Medulla oblongata (tissue), 1 donor: ENCODE results near the gene BCAS2.
"Not testable (repeated sequence)": the region's sequence is repeated elsewhere in the genome, so short reads cannot be mapped to it uniquely, and the experiment has no call there.

Experiments used
- DNase-seq: peaks from one replicate; pipeline ENCODE4 v3.0.0-alpha.2; 2015; ENCODE audit errors: extremely low spot score

The BCAS2 gene

DNA sequence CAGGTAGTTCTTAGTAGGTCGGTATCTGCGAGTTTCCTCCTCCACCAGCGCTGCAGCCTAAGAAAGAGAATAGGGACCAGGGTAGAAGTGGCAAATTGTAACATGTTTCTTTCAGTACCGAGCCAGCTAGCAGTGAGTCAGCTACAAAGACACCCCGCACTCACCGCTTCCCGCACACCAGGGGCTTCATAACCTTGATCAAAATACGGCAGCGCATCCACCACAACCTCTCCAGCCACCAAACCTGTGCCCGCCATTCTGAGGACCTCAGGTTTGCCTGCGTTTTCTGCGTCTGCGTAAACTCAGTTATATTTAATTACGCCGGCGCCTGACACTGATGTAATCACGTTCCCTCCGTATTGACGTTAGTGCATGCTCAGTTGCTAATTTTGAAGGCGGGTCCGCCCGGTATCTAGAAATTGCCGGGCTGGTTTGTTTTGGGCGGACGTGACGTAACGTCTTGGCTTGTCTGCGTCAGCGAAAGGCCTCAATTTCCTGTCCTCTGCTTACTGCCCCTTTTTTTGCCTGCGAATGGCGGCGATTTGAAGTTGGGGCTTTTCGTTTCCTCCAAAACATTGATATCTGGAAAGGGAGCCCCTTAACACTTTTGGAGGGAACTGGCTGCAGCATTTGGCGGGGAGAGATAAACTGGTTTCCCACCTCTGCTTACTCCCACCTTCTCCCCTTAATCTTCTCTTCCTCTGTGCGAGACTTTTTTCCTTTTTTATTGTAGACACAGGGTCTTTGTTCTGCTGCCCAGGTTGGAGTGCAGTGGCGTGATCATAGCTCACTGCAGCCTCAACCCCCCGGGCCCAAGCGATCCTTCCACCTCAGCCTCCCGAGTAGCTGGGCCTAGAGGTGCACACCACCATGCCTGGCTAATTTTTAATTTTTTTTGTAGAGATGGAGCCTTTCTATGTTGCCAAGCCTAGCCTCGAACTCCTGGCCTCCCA lies at the start of gene BCAS2:
BCAS2 (minus strand) TSS at position 281 of the 953 bp plus-strand sequence; CDS start at position 257, 24 bp downstream.
- DNase-seq, result peak; percentile 99

DNA sequence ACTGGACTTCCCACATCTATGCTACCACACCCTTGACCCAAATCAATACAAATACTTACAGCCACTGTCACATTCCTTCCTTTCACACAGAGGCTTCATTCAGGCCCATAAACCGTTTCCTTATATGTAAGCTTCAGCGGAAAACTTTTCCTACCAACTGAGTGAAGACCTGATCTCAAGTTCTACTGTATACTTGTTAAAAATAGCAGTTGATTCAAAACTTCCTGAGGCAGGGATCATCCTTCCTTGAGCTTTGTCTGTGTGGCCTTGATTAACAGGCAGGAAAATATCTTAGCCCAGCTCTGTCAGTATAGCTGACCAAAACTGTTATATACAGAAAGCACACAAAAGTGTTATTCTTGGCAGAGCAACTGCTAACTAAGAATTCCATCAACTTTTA lies 45.7 kb upstream of the BCAS2 start:
- no peak for DNase-seq

DNA sequence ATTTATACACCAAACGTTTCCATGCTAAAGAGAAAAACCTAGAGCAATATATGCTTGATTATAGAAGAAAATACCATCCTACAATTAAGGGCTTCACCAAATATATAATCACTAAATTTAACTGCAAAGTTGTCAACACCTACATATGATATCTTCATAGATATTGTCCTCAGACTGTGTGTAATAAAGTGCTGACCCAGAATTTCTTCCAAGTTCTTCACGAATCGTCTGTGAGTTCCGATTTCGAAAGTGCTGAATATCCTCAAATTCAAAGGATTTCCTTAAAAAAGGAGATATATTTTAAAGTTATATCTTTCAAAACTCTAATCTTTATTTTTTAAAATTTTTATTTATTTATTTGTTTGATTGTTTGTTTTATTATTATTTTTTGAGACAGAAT lies 41.9 kb upstream of the BCAS2 start:
- no peak for DNase-seq

DNA sequence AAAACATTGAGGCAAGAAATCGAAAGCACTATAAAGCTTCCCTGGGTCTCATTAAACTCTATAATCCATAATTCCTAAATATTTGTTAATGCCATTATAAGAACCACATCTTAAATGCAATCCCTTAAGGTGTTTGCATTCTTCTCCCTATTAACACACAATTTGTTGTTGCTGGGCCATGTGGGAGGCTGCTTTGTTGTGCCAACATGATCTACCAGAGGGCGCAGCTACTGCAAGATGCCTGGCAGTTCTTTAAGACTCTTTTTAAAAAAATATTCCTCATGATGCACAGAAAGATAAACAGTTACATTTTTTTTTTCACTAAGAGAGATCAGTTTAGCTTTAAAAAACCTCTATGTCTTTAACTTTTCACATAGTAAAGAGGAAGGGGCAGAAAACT lies 39.0 kb upstream of the BCAS2 start:
- DNase-seq, result no peak

DNA sequence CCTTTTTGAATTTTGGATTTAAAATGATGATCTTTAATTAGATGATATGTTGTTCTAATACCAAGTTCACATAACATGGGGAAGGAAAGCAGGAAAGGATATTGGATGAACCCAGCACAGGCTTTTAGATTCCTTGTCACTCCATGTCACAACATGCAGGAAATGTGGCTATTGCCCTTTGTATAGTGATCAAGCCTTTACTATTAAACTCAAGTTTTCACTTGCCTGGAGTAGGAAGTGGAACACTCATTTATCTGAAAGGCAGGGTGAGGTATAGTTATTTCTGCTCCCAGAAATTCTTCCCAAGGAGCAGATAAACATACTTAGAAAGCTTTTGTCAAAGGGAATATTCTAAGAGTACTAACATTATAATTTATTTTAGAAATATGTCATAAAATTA lies 37.2 kb upstream of the BCAS2 start:
- DNase-seq, result no peak

DNA sequence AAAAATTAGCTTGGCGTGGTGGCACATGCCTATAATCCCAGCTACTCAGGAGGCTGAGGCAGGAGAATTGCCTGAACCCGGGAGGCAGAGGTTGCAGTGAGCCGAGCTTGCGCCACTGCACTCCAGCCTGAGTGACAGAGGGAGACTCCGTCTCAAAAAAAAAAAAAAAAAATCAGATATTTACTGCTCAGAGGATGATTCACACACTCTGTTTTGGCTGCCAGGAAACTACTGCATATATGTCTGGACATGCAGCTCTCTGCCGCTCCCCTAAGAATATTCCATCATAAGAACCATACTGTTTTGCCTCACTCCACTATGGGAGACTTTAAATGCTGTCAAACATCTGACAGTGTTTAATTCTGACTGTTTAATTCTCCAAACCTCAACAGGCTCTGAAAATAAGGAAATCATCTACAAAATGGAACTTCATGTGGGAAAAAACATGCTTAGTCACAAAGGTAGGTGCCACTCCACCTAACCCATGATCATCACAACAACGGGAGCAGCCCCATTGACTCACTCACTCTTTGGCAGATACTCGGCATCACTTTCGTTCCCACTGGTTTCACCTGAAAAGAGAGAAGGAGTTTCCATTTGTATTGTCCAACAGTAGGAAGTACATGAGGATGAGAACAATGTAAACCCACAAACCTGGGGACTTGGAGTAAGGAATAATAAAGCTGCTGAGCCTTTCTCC lies 29.3 kb upstream of the BCAS2 start:
- no peak for DNase-seq

DNA sequence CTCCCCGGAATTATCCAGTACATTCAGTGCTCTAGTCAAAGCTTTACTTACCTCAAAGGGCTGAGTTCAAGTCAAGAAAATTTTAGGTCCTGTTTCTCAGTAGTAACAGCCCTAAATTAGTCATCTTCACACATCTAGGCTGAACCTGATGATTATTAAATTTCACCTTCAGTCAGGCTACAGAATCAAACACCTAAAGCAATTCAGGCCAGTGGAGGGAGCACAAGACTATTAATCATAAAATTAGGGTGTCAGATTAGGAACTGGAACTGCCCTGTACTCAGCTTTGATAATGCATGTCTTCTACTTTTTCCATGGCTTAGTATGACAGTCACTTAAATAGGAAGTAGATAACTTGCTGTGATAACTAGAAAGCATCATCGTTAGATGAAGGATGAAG lies 28.4 kb upstream of the BCAS2 start:
- DNase-seq, result no peak

DNA sequence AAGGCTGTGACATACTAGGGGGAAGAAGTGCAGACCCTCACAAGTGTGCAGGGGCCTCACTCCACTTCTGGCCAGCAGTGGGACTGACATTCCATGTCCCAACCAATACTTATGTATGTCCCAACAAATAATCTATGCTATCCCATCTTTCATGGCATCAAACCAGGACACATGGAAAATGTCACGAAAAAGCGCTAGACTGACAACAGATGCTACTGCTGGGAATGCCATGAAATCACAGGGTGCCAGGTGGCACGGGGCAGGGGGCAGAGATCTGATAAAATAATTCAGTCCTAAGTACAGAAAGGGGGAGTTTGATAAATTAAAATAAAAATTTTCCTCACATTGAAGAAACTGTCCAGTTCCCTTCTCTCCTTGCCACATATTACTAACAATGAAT lies 27.6 kb upstream of the BCAS2 start:
- DNase-seq, result no peak

DNA sequence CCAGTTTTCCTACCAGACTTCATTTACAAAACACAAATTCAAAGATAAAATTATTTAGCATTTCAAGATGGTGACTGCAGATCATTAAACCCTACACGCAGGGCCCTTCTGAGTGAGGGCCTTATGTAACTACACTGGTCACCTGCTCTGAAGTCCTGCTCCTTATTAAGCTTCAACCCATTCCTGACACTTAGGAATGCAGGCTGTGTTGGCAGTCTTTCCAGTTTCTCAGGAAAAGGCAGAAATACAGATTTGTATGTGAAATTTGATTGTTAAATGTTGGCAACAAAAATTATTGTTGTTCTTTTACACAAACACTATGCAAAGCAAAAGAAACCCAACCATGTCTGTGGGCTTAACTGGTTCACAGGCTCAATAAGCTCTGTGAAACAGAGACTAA lies 25.8 kb upstream of the BCAS2 start:
- DNase-seq, result no peak

DNA sequence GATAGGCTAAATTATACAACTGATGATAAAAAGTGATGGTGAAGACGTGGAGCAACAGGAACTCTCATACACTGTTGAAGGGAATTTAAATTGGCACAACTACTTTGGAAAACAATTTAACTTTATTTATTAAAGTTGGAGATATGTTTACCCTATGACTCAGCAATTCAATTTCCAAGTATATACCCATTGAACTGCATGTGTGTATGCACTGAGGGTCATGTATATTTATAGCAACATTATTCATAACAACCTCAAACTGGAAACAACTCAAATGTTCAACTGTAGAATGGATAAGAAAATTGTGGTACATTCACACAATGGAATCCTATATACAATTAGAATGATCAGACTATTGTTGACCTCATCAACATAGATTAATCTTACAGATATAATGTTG lies 16.5 kb upstream of the BCAS2 start:
- no peak for DNase-seq

DNA sequence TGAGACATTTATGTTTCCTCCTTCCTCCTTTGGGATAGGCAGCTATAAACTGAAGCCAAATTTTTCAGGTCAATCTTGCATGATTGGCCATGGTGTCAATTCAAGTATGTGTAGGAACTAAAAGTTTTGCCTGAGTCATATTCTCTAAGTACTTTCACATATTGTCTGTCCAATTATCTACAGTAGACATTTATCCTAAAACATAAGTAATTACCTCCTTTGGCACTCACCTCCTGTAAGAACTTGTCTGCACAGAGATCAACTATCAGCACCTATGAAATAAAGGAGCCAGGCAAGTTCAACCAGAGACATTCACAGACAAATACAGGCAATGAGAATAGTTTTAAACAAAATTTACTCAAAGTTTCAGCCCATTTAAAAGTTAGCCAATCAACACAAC lies 14.2 kb upstream of the BCAS2 start:
- DNase-seq, result no peak

DNA sequence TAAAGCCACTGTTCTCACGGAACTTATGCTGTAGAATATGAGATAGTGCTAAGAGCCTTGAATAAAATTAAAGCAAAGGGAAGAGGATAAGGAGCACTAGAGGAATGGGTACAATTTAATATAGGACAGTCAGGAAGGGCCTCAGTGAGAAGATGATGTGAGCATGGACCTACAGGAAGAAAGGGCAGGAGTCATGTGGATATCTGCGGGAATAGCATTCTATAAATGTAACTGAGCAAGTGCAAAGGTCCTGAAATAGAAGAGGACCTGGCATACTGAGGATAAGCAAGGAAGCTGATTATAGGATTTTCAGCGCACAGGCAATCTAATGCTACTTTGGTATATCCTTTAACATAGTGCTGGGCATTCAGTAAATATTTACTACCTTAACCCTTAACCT lies 12.6 kb upstream of the BCAS2 start:
- DNase-seq, result no peak

DNA sequence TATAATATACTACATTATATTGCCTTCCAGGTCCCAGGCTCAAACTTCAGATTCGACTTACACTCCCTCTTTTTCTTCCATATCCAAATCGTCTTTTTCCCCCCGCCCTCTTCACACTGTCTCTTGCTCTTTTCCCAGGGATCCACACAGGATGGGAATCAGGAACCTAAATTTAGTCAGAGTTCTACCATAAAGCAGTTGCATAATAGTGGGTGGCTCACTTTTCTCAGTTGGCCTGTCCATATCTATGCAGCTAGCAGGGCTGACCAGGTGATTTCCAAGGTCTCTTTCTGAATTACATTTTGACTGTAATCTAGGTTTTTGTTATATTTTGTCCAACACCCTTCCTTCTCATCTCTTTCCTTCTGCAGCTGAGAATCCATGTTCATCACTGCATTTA lies 7.7 kb upstream of the BCAS2 start:
- no peak for DNase-seq

DNA sequence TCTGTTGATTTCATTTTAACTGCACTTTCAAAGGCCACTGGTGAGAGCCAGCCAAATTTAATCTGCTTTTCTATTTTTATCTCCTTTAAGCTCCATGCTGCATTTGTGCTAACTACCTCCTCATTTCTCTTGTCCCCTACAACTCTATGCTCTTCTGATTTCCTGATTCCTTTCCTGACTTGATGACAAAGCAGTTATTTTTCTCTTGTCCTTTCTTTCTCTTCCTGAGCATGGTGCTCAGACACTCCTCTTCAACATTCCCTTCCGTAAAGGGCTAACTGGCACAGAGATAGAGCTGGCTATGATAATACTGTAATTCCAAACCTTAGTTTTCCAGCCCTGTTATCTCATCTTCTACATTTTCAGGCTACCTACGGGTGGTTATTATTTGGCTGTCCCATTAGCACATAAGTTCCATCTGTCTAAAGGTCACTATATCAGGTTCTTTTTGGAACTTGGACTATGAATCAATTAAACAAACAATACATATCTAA lies 6.8 kb upstream of the BCAS2 start:
- no peak for DNase-seq

DNA sequence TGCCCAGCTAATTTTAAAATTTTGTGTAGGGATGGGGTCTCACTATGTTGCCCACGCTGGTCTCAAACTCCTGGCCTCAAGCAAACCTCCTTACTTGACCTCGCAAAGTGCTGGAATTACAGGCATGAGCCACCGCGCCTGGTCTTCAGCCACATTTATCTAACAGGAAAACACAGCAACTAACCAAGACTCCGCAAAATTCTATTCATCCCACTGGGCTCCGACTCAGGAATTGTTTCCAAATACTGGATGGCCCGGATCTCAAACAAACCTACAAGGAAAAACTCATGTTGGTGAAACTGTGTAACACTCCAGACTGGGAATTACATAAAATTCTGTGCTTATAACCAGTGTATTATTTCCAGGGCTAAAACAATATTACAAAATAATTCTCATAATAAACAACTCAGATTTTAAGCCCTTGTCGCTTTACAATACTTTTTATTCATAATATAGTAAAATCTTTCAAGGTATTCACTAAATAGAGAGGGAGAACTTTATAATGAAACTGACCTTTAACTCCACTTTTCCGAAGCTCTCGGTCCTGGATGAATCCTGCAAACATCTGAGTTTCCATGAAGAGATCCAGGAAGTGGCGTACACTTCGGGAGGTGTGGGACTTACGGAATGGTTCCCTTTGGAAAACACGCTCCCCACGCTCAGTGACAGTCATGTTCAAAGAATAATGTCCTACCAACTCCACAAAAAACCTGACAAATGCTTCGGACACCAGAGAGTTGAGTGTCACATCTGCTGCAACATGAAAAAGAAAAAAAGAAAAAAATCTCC lies 6.0 kb upstream of the BCAS2 start:
- no peak for DNase-seq

DNA sequence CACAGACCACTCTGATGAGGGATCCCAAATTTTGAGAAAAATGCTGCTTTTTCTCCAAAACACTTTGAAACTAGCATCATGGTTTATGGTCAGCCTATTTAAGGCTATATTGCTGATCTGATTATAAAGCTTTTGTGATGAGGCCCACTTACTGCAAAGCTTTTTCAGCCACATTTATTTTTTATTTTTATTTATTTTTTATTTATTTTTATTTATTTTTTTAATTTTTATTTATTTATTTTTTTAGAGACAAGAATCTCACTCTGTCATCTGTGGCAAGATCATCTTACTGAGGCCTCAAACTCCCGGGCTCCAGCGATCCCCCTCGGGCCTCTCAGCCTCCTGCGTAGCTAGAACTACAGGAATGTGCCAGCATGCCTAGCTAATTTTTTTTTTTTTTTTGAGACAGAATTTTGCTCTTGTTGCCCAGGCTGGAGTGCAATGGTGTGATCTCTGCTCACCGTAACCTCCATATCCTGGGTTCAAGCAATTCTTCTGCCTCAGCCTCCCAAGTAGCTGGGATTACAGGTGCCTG lies 5.2 kb upstream of the BCAS2 start:
- DNase-seq, result no peak

DNA sequence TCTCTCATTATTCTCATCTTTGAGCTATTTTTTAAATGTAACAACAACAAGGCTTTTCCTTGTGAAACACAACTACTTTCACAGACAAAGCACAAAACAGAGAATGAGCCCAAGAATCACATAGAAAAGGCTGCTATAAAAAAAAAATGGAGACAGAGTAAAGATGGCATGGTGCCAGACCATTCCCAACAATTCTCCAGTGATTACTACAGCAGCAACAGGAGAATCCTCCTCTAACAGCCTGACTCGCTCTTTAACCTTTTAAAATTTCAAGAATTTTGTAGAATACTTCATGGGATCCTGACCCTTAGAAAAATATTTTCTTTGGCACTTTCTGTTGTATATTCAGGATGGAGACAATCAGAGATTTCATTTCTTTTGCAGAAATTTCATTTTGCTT lies 3.8 kb upstream of the BCAS2 start:
- no peak for DNase-seq

DNA sequence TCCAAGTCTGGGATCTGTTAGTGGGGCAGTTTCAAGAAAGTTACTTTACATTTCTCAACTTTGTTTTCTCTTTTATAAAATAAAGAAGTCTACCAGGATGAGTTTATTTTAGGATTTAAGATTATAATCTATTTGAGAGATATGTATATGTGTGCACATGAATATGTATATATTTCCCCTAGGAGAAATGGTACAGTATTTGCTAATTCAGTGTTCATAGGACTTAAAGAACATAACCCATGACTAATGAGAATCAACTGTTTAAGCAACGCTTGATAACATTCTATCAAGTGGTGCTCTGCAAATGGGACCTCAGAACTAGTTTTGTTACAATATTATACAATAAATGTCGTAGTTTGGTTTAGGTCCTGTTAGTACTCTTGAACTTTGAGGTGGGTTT lies 7.0 kb downstream of the BCAS2 start:
- DNase-seq, result no peak

DNA sequence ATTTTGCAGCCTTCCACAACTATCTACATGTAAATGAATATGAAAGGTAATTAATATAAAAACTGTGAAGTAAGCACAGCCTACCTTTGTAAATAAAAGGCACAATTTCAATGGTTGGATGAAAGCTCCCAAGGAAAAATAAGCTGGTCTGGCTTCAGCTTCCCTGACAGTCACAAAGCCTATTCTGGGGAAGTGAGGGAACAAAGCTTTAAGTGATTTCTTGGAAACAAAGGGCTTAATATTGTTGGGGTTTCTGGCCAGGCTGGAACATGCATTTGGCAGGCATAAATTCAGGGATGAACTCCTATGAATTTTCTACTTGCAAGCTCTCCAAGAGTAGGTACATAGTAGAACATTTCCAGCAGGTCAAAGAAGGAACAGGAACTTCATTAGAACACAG lies 17.3 kb downstream of the BCAS2 start:
- DNase-seq, result peak; percentile 71

DNA sequence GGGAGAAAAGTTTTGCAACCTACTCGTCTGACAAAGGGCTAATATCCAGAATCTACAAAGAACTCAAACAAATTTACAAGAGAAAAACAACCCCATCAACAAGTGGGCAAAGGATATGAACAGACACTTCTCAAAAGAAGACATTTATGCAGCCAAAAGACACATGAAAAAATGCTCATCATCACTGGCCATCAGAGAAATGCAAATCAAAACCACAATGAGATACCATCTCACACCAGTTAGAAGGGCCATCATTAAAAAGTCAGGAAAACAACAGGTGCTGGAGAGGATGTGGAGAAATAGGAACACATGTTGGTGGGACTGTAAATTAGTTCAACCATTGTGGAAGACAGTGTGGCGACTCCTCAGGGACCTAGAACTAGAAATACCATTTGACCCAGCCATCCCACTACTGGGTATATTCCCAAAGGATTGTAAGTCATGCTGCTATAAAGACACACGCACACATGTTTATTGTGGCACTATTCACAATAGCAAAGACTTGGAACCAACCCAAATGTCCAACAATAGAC lies 18.4 kb downstream of the BCAS2 start:
- not testable (repeated sequence) for DNase-seq

DNA sequence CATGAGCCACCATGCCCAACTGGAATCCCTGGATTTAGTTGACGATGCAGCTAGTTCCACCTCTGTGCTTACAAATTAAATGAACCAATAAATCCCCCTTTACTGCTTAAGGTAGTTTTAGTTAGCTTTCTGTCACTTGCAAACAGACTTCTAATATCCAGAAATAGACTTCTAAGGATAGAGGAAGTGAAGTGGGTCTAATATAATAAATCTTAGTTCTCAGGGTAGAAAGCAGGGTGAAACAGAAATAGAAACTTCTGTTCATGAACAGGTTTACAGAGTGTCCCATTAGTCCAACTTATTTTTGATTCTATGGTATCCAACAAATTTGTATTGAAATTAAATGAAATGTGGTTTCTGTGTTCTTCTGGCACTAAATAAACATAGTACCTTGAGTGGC lies 20.1 kb downstream of the BCAS2 start:
- DNase-seq, result no peak

DNA sequence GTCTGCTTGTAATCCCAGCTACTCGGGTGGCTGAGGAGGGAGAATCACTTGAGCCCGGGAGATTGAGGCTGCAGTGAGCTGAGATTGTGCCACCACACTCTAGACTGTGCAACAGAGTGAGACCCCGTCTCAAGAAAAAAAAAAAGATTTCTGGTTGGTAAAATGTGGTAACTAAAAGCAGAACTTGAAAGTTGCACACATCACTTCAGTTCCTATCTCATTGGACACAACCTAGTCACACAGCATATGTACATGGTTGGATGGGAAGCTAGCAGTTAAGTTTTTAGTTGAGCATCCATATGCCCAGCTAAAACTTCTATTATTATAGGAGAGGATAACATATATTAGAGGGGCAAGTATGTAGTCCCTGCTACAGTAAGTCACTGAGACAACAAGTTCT lies 22.1 kb downstream of the BCAS2 start:
- DNase-seq, result no peak
